ENCODE measurements around the gene TMEM150B.

The TMEM150B gene

GRCh38 chr19:55275851-55276719, 49.1 kb downstream of the TMEM150B start:
- DNase-seq = no peak

GRCh38 chr19:55273978-55274707, 51.0 kb downstream of the TMEM150B start:
- peak; percentile 90 for DNase-seq

- no peak for DNase-seq
Observed at GRCh38 chr19:55272142-55272541, 53.0 kb downstream of the TMEM150B start.

- no peak for DNase-seq
Observed at GRCh38 chr19:55270172-55270942, 54.8 kb downstream of the TMEM150B start.

- no peak for DNase-seq
Observed at GRCh38 chr19:55269299-55269698, 55.8 kb downstream of the TMEM150B start.

- DNase-seq = no peak
Observed at GRCh38 chr19:55266840-55267239, 58.3 kb downstream of the TMEM150B start.

GRCh38 chr19:55266404-55266803, 58.7 kb downstream of the TMEM150B start:
- DNase-seq = no peak

GRCh38 chr19:55265723-55266386, 59.3 kb downstream of the TMEM150B start:
- DNase-seq = no peak

- no peak for DNase-seq
Observed at GRCh38 chr19:55265173-55265572, 60.0 kb downstream of the TMEM150B start.

GRCh38 chr19:55264531-55264930, 60.6 kb downstream of the TMEM150B start:
- no peak for DNase-seq

All from NCI-H2107 (cell line).